HG03469 (cell line): ENCODE results near the gene NPW.

Source experiments
- ATAC-seq: cut with Tn5 transposase; IDR thresholded peaks from one replicate; pipeline ENCODE4 v1.9.1; 2021; ENCODE audit warnings: mild to moderate bottlenecking, moderate library complexity, moderate number of reproducible peaks; ENCODE audit not compliant: unreplicated experiment

The NPW gene

DNA sequence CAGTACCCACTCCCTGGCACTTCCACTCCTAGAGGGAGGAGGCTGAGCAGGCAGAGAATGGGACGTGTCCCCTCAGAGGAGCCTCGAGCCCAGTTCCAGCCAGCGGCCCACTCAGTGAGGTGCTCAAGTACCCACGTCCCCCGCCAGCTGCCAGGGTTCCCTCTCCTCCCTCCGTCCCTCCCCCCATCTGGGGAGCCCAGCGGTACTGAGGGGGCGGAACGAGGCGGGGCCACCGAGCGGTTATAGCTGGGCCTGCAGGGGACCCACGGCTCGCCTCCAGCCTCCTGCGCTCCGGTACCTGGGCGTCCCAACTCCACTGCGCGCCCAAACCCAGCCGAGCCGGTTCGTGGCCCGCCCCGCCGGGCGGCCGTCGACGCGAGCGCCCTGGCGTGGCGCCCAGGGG, at the start of gene NPW:
NPW (plus strand) TSS at position 268 of the 403 bp plus-strand sequence.
- ATAC-seq: no peak

GRCh38 chr16:1971796-1972489, 47.6 kb upstream of the NPW start, which contains the start of gene TBL3:
TBL3 (plus strand) TSS chr16:1972053; CDS start chr16:1972165, 112 bp downstream.
- peak; percentile 66 for ATAC-seq

- no peak for ATAC-seq
These were observed 47.1 kb upstream of the NPW start for GRCh38 chr16:1972490-1972877.

DNA sequence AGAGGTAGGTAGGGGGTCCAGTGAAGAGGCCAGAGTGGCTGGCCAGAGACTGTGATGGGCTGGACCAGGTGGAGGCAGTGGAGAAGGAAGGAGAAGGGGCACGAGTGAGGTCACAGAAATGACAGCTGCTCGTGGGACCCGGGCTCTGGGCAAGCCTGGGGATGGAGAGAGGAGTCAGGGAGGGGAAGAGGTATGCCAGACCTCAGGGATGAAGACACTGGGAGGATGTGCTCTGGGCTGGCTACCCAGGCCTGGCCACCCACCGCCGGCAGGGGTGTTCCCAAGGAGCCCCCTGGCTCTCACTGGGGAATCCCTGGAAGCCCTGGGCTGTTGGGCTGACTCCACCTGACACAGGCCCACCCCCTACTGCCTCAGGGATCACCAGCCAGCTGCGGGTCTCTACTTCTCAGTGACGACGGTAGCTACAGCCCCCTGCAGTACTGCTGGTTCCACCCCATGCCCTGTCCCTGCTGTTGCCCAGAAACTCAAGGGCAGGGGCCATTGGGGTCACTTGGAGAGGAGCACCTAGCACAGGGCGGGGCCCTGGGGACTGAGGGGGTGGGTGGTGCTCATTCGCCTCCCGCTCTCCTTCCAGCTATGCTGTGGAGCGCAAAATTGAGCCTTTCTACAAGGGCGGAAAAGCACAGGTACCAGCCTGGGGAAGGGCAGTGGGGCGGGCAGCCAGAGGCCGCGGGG, 46.0 kb upstream of the NPW start:
- no peak for ATAC-seq

DNA sequence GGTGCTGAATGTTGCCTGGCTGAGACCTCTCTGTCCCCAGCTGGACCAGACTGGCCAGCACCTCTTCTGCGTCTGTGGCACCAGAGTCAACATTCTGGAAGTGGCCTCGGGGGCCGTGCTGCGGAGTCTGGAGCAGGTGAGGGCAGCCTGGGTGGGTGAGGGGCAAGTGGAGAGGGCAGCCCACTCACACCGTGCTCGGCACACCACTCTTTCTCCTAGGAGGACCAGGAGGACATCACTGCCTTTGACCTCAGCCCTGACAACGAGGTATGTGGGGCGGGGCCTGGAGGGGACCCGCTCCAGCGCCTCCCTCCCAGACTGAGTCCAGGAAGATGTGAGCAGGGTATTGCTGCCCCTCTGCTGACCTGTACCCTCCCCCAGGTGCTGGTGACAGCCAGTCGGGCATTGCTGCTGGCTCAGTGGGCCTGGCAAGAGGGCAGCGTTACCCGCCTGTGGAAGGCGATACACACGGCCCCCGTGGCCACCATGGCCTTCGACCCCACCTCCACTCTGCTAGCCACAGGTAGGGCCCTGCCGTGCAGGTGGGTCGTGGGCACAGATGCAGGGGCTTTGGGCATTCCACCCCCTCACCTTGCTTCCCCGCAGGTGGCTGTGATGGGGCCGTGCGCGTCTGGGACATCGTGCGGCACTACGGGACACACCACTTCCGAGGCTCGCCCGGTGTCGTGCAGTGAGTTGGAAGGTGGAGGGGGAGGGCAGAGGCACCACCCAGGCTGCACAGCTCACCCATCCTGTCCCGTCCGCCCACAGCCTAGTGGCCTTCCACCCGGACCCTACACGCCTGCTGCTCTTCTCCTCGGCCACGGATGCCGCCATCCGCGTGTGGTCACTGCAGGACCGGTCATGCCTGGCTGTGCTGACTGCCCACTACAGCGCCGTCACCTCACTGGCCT, 45.2 kb upstream of the NPW start:
- no peak for ATAC-seq

GRCh38 chr16:1975432-1976215, 44.0 kb upstream of the NPW start:
- ATAC-seq: no peak

DNA sequence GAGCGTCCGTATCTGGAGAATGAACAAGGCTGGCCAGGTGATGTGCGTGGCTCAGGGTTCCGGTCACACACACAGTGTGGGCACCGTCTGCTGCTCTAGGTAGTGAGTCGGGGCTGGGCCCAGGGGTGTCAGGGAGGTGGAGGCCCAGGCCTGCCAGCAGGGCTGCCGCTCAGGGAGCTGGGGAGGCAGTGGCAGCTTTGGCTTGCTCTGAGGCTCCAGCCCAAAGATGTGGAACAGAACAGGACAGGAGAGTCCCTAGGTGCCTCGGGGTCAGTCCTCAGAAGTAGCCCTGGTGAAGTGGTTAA, 43.4 kb upstream of the NPW start:
- ATAC-seq: no peak

GRCh38 chr16:1976951-1977874, 42.4 kb upstream of the NPW start:
- no peak for ATAC-seq

DNA sequence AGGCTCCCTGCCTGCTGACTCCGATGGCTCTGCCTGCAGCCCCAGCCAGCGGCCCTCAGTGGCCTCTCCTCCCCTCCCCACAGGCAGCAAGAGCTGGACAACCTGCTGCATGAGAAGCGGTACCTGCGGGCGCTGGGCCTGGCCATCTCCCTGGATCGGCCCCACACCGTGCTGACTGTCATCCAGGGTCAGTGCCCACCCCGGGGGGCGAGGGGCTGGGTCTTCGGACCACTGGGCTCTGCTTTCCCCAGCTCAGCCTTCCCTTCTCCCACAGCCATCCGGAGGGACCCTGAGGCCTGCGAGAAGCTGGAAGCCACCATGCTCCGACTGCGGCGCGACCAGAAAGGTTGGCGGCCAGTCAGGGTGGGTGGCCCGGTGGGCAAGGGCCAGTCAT, 41.7 kb upstream of the NPW start:
- ATAC-seq: no peak

DNA sequence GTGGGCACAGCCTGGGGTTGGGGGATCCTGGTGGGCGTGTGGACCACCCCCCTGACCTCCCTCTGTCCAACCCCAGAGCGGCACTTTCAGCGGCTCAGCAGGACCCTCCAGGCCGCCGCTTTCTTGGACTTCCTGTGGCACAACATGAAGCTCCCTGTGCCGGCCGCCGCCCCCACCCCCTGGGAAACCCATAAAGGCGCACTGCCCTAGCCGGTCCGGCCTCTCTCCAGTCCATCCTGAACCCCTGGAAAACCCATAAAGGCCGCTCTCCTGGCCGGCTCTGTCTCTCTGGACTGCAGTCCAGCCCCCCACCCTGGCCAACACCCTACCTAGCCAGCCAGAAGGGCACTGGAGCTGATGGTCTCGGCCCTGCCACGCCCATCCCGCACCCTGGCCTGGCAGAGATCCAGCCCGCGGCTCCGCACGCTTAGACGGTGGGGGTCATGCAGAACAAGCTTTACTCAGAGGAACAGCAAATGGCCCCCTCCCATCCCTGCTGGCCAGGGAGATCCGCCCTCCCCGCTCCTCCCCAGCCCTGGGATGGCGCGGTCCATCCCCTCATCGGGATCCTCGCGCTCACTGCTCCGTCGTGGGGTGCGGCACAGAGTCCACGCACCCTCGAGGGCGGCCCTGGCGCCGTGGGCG, 41.0 kb upstream of the NPW start:
- no peak for ATAC-seq

DNA sequence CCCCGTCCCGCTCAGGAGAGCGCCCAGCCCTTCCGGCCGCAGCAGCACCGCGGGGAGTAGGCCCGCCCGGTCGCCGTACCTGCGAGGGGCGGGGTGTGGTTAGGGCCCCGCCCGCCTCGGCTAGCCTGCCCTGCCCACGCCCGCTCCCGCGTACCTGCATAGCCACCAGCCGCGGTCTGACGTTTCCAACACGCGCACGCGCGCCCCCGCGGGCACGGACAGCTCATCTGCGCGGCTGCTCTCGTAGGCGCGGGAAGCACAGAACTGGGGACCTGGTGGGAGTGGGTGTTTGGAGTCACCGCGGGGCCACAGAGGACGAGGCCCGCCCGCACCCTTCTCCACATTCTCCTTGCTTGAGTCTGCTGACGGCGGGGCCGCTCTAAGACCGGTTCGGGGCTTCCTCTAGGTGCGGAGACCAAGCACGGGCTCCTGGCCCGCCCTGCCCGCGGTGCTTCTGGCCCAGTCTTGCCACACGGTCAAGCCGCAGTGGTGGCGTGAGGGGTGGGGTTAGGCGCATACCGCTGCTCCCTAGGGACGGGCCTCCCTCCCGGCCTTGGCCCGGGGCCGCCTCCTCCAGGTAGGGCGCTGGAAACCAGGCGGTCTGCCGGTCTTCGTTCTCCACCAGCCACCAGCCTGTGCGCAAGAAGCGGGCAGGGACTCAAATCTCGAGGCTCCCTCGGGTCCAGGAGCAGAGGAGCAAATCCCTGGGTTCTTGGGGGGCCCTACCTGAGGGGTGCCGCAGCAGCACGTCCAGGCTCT, 40.1 kb upstream of the NPW start:
- no peak for ATAC-seq

DNA sequence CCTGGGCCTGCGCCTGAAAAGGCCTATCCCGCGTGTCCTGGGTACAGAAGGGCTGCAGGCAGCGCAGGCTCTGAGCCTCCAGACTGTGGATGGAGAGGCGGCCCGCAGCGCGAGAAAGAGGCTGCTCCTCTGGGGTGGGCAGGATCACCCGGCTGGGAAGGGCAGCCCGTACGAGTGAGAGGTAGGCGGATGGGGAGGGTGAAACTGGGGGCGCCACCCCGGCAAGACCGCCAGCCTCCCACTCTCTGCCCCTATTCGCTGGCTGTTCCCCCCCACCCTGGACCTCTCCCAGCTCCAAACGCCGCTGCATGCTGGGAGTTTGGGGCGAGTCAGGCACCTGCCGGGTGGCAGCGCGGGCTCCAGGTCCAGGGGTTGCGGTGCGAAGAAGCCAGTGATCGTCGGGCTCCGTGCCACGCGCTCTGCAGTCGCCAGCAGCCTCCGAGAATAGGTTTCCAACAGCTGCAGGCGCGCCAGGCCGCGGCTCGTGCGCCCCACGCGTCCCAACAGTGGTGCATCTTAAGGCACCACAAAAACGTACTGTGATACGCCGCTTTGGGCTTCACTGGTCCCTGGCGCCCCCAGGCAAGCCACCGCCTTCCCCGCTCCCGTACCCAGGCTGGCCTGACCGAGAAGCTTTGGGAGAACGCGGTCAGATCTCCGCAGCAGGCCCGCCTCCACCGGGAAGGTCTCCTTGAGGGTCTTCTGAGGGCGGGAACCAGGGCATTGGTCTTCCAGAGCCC, 39.4 kb upstream of the NPW start:
- ATAC-seq: no peak

DNA sequence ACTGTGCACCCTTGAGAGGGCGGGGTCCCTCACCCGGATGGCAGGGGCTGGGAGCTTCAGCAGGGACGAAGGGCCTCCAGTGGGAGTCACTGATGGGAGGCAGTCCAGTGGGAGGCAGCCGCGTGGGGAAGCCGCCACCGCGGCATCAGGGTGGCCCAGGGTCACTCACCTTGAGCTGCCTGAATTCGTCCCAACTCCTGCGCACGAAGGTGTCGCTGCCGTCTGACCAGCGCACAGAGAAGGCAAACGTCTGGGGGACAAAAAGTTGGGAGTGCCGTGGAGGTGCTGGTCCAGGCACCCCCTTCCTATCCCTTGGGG, 38.9 kb upstream of the NPW start:
- no peak for ATAC-seq

GRCh38 chr16:1981398-1981836, 38.2 kb upstream of the NPW start, which contains the start of gene NOXO1:
NOXO1 (minus strand) TSS chr16:1981469; CDS start chr16:1981179, 290 bp downstream.
- no peak for ATAC-seq

DNA sequence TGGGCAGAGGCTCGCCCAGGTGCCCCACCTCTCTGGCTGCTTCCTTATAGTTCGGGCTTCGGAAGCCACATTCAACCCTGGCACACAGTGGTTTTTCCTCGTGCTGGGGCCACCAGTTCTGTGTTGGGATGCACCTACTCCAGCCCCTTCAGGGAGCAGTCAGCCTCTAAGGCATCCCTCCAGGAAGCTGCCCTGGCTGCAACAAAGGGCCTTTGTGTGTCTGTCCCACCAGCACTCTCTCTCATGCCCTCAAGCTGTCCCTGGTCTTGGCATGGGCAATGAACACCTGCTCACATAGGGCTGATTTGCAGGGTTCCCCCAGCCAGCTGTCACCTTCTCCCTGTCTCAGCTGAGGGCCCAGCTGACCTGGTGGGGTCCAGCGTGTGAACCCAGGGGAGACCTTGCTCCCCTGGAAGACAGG, 37.6 kb upstream of the NPW start:
- no peak for ATAC-seq

- ATAC-seq: no peak
These were observed 36.5 kb upstream of the NPW start for GRCh38 chr16:1982991-1983543.

GRCh38 chr16:1983544-1984346, 35.8 kb upstream of the NPW start, which contains the start of gene GFER:
GFER (plus strand) TSS chr16:1984193; CDS start chr16:1984219, 26 bp downstream.
- peak; percentile 38 for ATAC-seq
